HG03159 (cell line): ENCODE results near the gene AMOT.

Experiments
- ATAC-seq: cut with Tn5 transposase; IDR thresholded peaks from one replicate; pipeline ENCODE4 v1.9.1; 2021; ENCODE audit warnings: mild to moderate bottlenecking, moderate library complexity; ENCODE audit not compliant: unreplicated experiment

AMOT gene

GRCh38 chrX:112841820-112842157 lies 1.2 kb upstream of the AMOT start:
- ATAC-seq, result no peak

GRCh38 chrX:112841114-112841819 lies 636 bp upstream of the AMOT start:
- peak; percentile 92 for ATAC-seq

- no peak for ATAC-seq
Observed at GRCh38 chrX:112839856-112840255, 775 bp downstream of the AMOT start.

- ATAC-seq, result no peak
Observed at GRCh38 chrX:112837531-112837930, 3.1 kb downstream of the AMOT start.

- no peak for ATAC-seq
Observed at GRCh38 chrX:112835019-112835418, 5.6 kb downstream of the AMOT start.

GRCh38 chrX:112834031-112834845 lies 6.4 kb downstream of the AMOT start:
- no peak for ATAC-seq

- ATAC-seq, result no peak
Observed at GRCh38 chrX:112832481-112833095, 8.0 kb downstream of the AMOT start.

GRCh38 chrX:112830540-112830939 lies 10.1 kb downstream of the AMOT start:
- ATAC-seq, result no peak

- ATAC-seq, result no peak
Observed at GRCh38 chrX:112827292-112827903, 13.2 kb downstream of the AMOT start.

GRCh38 chrX:112826023-112826422 lies 14.6 kb downstream of the AMOT start:
- ATAC-seq, result no peak

GRCh38 chrX:112822892-112823291 lies 17.7 kb downstream of the AMOT start:
- ATAC-seq, result no peak

GRCh38 chrX:112820364-112821268 lies 20.0 kb downstream of the AMOT start:
- no peak for ATAC-seq

GRCh38 chrX:112819813-112820212 lies 20.8 kb downstream of the AMOT start:
- ATAC-seq, result no peak

GRCh38 chrX:112819008-112819640 lies 21.5 kb downstream of the AMOT start:
- no peak for ATAC-seq

GRCh38 chrX:112818114-112819007 lies 22.3 kb downstream of the AMOT start:
- ATAC-seq, result no peak

GRCh38 chrX:112816908-112817307 lies 23.7 kb downstream of the AMOT start:
- no peak for ATAC-seq

GRCh38 chrX:112814496-112814895 lies 26.1 kb downstream of the AMOT start:
- ATAC-seq, result no peak

GRCh38 chrX:112812741-112813140 lies 27.9 kb downstream of the AMOT start:
- ATAC-seq, result no peak

- no peak for ATAC-seq
Observed at GRCh38 chrX:112808651-112809195, 31.9 kb downstream of the AMOT start.
